Hematopoietic multipotent progenitor cell treated with erythropoietin and hydrocortisone succinate and interleukin-3 and kit ligand, for 4 days (in vitro differentiated cells): ENCODE results near the gene MLXIP.
A peak's percentile ranks its signal among the peaks of the same experiment; 100 is the strongest.

Experiments
- DNase-seq: peaks from one replicate; pipeline ENCODE4 v3.0.0-alpha.2; 2015

The MLXIP gene

GRCh38 chr12:122080149-122081082, 1.9 kb downstream of the MLXIP start:
- peak; percentile 94 for DNase-seq

- DNase-seq, result peak; percentile 63
Observed at GRCh38 chr12:122081083-122081696, 2.6 kb downstream of the MLXIP start.

GRCh38 chr12:122081697-122082221, 3.2 kb downstream of the MLXIP start:
- DNase-seq, result peak; percentile 92

- DNase-seq, result peak; percentile 88
Observed at GRCh38 chr12:122082621-122083356, 4.2 kb downstream of the MLXIP start.

- peak; percentile 61 for DNase-seq
Observed at GRCh38 chr12:122084857-122085405, 6.4 kb downstream of the MLXIP start.

GRCh38 chr12:122085591-122085990, 7.0 kb downstream of the MLXIP start:
- peak; percentile 67 for DNase-seq

- DNase-seq, result no peak
Observed at GRCh38 chr12:122086116-122086515, 7.6 kb downstream of the MLXIP start.

- DNase-seq, result no peak
Observed at GRCh38 chr12:122086641-122087285, 8.2 kb downstream of the MLXIP start.

- peak; percentile 69 for DNase-seq
Observed at GRCh38 chr12:122087431-122088178, 9.0 kb downstream of the MLXIP start.

- DNase-seq, result no peak
Observed at GRCh38 chr12:122088179-122088810, 9.7 kb downstream of the MLXIP start.

- peak; percentile 47 for DNase-seq
Observed at GRCh38 chr12:122089077-122089476, 10.5 kb downstream of the MLXIP start.

- DNase-seq, result peak; percentile 42
Observed at GRCh38 chr12:122090759-122091515, 12.4 kb downstream of the MLXIP start.

- DNase-seq, result no peak
Observed at GRCh38 chr12:122093098-122093883, 14.7 kb downstream of the MLXIP start.

- DNase-seq, result no peak
Observed at GRCh38 chr12:122094137-122094734, 15.7 kb downstream of the MLXIP start.

GRCh38 chr12:122094735-122095631, 16.4 kb downstream of the MLXIP start:
- DNase-seq, result peak; percentile 63

GRCh38 chr12:122096014-122096413, 17.5 kb downstream of the MLXIP start:
- DNase-seq, result no peak

- no peak for DNase-seq
Observed at GRCh38 chr12:122096591-122097149, 18.1 kb downstream of the MLXIP start.

- no peak for DNase-seq
Observed at GRCh38 chr12:122097584-122097926, 19.0 kb downstream of the MLXIP start.
